ENCODE results near the gene RPL37A.

DNA sequence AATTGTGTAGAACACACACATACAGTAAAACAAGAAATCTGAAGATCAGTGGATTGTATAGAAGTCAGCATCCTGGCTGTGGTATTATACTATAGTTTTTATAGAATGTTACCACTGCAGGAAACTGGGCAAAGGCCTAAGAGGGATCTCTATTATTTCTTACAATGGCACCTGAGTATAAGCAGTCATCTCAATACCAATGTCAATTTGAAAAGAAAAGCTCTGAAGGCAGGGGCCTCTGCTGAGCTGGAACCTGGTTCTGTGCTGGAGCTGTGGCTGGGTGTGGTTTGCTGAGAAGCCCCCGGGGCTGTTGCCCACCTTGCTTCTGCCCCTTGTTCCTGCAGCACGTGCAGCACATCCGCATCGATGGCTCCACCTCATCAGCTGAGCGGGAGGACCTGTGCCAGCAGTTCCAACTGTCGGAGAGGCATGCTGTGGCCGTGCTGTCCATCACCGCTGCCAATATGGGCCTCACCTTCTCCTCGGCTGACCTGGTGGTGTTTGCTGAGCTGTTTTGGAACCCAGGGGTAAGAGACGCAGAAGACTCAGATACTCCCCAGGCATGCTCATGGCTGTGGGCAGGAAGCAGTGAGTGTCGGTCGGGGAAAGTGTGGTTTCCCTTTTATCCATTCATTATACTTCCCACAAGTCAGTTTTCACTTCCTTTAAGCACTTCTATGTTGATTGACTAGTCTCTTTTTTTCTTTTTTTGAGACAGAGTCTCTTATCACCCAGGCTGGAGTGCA lies 23.5 kb upstream of the RPL37A start:
- TF ChIP-seq, protein P1, sequence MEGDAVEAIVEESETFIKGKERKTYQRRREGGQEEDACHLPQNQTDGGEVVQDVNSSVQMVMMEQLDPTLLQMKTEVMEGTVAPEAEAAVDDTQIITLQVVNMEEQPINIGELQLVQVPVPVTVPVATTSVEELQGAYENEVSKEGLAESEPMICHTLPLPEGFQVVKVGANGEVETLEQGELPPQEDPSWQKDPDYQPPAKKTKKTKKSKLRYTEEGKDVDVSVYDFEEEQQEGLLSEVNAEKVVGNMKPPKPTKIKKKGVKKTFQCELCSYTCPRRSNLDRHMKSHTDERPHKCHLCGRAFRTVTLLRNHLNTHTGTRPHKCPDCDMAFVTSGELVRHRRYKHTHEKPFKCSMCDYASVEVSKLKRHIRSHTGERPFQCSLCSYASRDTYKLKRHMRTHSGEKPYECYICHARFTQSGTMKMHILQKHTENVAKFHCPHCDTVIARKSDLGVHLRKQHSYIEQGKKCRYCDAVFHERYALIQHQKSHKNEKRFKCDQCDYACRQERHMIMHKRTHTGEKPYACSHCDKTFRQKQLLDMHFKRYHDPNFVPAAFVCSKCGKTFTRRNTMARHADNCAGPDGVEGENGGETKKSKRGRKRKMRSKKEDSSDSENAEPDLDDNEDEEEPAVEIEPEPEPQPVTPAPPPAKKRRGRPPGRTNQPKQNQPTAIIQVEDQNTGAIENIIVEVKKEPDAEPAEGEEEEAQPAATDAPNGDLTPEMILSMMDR (IDR thresholded peaks at IDR 0.05 in 2 of 3, conservative IDR thresholded peaks at IDR 0.05 in 1 of 3; ENCODE audit: insufficient read depth in 2 of 3, low read depth in 1 of 3, low read length in 3 of 3): no peak
- TF ChIP-seq, protein P2, sequence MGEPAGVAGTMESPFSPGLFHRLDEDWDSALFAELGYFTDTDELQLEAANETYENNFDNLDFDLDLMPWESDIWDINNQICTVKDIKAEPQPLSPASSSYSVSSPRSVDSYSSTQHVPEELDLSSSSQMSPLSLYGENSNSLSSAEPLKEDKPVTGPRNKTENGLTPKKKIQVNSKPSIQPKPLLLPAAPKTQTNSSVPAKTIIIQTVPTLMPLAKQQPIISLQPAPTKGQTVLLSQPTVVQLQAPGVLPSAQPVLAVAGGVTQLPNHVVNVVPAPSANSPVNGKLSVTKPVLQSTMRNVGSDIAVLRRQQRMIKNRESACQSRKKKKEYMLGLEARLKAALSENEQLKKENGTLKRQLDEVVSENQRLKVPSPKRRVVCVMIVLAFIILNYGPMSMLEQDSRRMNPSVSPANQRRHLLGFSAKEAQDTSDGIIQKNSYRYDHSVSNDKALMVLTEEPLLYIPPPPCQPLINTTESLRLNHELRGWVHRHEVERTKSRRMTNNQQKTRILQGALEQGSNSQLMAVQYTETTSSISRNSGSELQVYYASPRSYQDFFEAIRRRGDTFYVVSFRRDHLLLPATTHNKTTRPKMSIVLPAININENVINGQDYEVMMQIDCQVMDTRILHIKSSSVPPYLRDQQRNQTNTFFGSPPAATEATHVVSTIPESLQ (CRISPR knock-in tag; IDR thresholded peaks at IDR 0.05): no peak
